GM10847 (cell line): Measurements from ENCODE around the gene PHGDH.
A peak's percentile ranks its signal among the peaks of the same experiment; 100 is the strongest.

Experiments used
- POLR2A ChIP-seq: IDR thresholded peaks from 2 replicates; pipeline ENCODE4 v1.6.1; 2011; ENCODE audit not compliant: insufficient read length; ENCODE audit errors: extremely low read depth

The PHGDH gene

DNA sequence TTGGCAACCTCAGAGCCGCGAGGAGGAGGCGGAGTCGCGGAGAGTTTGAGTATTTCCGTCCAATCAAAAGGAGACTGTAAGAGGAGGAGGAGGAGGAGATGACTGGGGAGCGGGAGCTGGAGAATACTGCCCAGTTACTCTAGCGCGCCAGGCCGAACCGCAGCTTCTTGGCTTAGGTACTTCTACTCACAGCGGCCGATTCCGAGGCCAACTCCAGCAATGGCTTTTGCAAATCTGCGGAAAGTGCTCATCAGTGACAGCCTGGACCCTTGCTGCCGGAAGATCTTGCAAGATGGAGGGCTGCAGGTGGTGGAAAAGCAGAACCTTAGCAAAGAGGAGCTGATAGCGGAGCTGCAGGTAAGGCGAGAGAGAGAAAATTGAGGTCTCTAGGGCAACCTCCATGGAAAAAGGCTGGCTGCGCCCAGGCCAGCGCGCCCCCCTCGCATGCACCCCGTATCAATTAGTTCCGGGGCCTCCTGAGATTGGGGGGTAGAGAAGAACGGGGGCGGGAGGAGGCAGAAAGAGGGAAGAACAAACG, at the start of gene PHGDH:
TSS of gene PHGDH (plus strand) at position 131 of the 538 bp plus-strand sequence. CDS start at position 220, 89 bp downstream.
- TF ChIP-seq POLR2A, result peak; percentile 39

DNA sequence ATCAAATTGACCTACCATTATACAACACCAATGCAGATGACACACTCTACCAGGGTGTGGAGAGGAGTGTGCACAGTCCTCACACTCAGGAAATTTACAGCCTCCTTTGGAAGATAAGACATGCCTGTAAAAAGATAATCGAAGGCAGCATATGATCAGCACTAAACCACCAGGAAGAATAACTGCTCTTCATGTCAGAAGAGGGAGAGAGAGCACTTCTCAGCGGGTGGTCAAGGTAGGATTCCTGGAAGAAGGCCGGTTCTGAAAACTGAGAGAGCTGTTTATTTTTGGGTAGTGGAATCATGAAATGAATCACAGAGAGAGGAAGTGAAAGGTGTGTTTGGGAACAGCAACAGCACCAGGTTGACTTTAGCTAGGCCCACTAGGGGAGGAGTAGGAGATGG, 49.7 kb upstream of the PHGDH start:
- TF ChIP-seq POLR2A, result no peak

DNA sequence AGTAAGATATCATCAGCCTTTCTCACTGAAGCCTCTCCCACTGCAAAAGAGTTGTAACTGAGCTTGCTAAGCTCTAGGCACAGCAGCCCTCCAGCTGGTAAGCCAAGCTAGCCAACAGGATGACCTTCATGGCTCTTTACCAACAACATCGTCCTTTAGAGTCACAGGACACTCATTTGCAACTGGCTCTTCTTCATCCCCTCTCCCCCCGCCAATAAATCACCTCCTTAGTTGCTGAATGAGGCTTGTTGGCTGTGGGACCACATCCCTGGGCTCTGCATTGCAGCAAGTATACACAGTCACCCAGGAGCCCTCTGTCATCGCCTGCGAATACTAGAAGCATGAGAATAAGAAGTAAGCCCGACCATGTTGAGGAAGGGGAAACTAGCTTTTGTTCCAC, 47.7 kb upstream of the PHGDH start:
- no peak for TF ChIP-seq POLR2A

DNA sequence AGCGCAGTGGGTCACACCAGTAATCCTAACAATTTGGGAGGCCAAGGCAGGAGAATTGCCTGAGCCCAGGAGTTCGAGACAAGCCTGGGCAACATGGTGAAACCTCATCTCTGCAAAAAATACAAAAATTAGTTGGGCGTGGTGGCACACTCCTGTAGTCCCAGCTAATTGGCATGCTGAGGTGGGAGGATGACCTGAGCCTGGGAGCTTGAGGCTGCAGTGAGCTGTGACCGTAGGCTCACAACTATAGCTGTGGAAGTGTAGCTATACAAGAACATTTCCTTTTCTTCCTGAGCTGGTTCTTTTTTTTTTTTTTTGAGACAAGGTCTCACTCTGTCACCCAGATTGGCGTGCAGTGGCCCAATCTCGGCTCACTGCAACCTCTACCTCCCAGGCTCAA, 44.6 kb upstream of the PHGDH start:
- no peak for TF ChIP-seq POLR2A

DNA sequence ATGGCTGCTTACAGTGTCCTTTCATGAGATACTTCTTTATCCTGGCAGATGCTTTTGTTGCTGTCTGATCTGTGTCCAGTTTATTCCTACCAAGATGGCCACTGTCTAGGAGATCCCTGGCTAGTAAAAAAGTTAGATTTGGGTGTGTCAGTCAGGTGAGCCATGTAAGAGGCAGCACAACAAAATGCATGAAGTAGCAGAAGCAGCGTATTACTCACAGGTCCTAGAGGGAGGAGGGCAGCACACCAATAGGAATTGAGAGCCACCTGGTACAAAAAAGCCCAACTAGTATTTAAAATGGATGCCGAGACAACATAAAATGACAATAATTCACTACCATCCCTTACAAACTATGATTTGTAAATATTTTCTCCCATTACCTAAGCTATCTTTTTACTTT, 40.8 kb upstream of the PHGDH start:
- TF ChIP-seq POLR2A, result no peak

DNA sequence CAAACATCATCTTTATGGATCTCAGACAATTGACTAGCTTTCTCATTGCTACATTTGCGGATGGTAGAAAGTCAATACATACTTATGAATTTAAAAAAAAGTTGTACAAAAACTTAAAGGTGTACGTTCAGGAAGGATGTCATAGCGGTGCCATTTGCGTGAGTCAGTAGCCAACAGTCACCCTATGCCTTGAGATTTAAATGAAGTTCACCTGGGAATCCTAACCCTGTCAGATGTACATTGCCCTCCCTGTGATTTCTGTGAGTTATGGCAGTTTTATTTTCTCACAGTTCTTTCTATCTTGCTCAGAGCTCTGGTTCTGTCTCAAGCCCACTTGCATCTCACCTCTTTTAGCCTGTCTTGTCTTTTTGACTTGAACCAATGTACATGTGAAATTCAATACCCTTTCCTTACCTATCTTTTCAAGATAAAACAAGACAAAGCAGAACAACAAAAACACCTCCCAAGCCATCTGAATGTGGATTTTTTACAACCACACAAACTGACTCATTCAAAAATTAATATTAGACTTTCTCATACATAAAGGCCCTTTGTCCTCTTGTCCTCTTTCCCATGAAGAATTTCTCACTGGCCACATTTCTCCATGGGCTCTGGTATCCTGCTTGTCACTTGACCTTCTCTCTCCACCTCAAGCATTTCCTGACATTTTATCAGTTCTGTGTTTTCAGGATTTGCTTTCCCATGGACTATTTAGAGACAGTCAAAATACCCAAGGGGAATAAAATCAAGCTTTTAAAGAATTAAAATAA, 38.4 kb upstream of the PHGDH start:
- TF ChIP-seq POLR2A, result no peak

DNA sequence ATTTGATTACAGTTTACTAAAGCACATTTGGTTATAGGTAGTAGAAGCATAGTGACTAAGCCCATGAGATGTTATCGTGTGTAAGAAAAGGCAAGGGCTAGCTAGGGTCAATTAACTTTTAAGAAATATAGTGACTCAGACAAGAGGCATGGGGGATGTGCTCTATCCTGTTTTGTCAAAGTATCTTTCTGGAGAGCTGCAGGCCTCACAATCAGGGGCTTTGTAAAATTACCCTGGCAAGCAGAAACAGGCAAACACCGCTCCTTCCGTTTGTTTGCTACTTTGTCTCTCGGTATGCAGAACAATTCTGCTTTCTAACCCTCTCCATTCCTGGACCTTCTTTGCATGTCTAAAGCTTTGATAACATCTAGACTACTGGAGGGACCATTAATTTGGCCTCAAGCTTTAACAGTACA, 37.6 kb upstream of the PHGDH start:
- TF ChIP-seq POLR2A, result no peak

DNA sequence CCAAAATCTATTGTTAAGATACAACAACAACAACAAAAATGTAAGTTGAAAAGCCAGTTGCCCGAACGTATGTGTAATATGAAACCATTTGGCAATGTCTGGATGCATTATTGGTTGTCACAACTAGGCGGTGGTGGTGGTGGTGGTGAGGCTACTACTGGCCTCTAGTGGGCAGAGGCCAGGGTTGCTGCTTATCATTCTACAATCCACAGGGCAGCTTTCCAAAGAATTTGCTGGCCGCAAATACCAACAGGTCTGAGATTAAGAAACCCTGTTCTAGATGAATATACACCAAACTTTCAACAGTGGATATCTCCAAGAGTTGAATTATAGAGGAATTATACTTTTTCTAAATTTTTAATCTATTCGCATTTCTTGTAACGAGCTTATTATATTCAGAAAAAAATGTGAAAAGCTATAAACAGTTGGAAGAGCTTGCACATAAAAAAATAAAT, 36.9 kb upstream of the PHGDH start:
- TF ChIP-seq POLR2A, result no peak

DNA sequence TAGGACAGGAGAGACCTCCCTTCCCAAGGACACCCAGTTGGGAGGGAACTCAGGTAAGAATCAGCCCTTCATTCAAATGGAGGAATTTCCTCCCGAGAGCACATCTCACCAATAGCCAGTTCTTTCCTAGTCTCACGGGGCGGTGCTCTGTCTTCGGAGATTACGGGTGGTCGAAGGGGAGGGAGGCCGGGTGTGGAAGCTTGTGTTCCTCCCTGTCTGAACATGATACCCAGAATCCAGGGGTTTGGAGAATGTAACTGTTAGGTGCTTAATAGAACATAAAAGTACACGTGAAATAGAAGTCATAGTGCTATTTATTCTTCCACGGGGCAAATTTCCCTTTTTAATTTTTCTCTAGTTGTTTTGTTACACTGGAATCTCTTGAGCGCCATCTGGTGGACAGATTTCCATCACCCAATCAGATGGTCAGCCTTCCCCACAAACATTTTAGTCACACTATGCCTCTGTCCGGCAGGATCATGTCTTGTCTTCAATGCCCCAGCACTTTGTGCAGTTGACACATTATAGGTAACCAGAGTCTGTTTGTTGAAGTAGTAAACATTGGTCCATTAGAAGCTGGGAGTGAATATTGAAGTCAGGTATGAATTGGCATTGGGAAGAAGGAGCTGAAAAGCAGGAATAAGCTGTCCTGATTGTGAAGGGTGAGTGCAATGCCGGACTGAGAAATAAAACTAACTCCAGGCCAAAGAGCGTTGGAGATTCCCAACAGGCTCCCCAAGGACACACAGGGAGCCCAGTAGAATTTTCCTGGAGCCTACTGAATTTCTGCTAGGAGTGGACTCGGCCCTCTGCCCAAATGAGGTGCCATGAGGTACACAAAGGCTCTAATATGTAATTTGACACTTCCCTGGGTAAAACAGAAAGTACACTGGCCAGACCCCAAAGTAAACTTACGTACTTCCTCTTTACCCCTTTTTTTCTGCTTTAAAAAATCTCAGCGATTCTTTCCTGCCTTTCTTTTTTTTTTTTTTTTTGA, 36.1 kb upstream of the PHGDH start:
- TF ChIP-seq POLR2A, result no peak

DNA sequence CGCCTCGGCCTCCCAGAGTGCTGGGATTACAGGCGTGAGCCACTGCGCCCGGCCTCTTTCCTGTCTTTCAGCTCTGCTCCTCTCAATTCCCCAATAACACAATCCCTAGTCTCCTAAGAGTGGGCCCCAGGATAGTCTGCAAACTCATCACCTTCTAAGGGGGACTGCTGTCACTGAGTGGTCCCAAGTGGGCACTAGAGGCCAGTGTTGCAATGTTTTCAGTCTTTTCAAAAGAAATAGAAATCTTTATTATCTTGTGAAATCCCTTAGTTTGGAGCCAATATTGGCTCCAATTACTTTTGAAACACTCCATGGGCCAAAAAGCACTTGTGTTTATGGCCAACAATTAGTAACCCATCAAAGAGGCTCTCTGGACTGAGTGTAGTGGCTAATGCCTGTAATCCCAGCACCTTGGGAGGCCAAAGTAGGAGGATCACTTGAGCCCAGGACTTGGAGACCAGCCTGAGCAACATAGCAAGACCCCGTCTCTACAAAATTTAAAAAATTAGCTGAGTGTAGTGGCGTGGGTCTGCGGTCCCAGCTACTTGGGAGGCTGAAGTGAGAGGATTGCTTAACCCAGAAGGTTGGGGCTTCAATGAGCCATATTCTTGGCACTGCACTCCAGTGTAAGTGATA, 35.0 kb upstream of the PHGDH start:
- TF ChIP-seq POLR2A, result no peak

DNA sequence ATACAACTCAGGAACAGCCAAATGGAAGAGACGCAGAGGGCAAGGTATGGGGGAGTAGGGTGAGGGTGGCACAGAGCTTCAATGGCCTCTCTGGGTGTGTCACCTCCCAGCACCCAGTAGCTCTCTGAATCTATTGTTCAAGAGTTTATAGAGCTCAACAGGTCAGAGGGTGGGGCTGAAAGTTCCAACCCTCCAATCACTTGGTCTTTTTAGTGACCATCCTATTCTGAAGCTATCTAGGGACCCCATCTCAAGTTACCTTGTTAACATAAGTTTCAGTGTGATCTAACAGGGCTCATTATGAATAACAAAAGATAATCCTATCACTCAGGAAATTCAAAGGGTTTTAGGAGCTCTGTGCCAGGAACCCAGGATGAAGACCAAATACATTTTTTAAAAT, 32.5 kb upstream of the PHGDH start:
- TF ChIP-seq POLR2A, result no peak

DNA sequence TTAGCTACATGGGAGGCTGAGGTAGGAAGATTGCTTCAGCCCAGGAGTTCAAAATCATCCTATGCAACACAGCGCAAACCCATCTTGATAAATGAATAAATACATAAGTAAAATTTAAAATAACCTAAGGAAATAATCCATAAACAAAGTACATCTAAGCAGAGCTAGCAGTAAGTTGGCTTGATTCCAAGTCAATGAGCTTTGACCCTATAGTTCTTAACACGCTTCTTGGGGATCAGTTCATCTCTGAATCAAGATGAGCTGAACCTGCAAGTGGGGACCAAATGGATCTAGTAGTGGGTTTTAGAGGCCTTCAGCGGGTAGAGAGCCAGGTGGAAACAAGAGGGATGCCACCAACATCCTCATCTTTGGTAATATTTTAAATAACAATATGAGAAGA, 31.5 kb upstream of the PHGDH start:
- no peak for TF ChIP-seq POLR2A

DNA sequence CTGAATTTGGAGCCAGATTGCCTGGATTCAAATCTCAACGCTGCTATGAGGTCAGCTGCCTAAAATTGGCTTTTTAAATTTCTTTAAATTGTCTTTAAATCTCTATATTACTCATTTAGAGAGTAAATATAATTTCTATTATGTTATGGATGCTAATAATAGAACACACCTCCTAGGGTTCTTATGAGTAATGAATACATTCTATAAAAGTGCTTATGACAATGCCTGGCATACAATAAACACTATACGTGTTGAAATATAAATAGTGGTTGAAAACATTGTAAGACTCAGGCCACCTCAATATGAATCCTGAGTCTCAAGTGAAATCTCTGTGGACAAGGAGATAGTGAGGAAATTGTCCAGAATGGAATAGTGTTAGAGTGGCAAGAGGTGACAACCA, 31.0 kb upstream of the PHGDH start:
- no peak for TF ChIP-seq POLR2A

DNA sequence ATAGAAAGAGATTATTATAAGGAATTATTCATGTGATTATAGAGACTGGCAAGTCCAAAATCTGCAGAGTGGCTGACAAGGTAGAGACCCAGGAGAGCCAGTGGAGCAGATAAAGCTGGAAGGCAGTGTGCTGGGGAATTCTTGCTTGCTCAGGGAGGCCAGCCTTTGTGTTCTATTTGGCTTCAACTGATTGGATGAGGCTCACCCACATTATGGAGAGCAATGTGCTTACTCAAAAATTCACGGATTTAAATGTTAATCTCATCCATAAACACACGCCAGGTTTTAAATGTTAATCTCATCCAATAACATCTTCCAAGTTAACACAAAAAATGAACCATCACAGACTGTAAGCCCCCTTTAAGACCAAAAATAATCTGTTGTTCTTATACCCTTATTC, 30.2 kb upstream of the PHGDH start:
- TF ChIP-seq POLR2A, result no peak

DNA sequence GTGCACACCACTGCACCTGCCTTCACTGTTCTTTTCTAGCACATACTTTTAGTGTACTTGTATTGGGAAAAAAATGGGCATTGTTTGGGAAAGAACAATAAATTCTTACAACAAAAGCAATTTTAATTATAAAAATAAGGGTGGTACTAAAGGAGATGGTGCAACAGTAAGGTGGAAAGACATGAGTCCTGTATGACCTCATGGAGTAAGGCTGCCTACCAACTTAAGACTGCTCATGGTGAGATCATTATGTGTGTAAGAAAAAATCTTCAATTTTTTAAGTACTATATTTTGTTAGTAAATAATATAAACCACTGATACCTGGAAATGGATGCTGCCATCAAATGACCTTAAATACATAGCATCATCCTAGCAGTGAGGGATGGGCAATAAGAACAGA, 29.6 kb upstream of the PHGDH start:
- no peak for TF ChIP-seq POLR2A
